LNCaP clone FGC (cell line): Measurements from ENCODE around the gene CRIP3.

Source experiments
- DNase-seq: peaks from one replicate; pipeline ENCODE4 v3.0.0-alpha.2; 2011; ENCODE audit warnings: low read depth
- H3K4me3 ChIP-seq: 2 replicates; pipeline ENCODE4 v1.5.1; 2011; ENCODE audit warnings: mild to moderate bottlenecking, low read depth, low read length, control low read depth
- CTCF ChIP-seq: IDR thresholded peaks from 2 replicates; pipeline ENCODE4 v1.5.1; 2012; ENCODE audit warnings: mild to moderate bottlenecking; ENCODE audit not compliant: control insufficient read depth, insufficient read depth; ENCODE audit errors: extremely low read depth

CRIP3 gene

GRCh38 chr6:43261198-43261597 lies 47.4 kb downstream of the CRIP3 start:
- DNase-seq, result no peak
- H3K4me3 ChIP-seq, result no peak overlapping the region
- no peak for TF ChIP-seq CTCF

GRCh38 chr6:43260791-43261190 lies 47.8 kb downstream of the CRIP3 start:
- H3K4me3 ChIP-seq, result no peak overlapping the region
- no peak for TF ChIP-seq CTCF
- DNase-seq, result no peak

- TF ChIP-seq CTCF, result no peak
- no peak overlapping the region for H3K4me3 ChIP-seq
- DNase-seq, result no peak
Observed at GRCh38 chr6:43258807-43259686, 49.6 kb downstream of the CRIP3 start.

- no peak overlapping the region for H3K4me3 ChIP-seq
- no peak for DNase-seq
- TF ChIP-seq CTCF, result no peak
Observed at GRCh38 chr6:43258180-43258579, 50.4 kb downstream of the CRIP3 start.

- TF ChIP-seq CTCF, result no peak
- no peak overlapping the region for H3K4me3 ChIP-seq
- DNase-seq, result no peak
Observed at GRCh38 chr6:43257367-43258145, 51.1 kb downstream of the CRIP3 start.

GRCh38 chr6:43256670-43257366 lies 51.8 kb downstream of the CRIP3 start:
- DNase-seq, result no peak
- H3K4me3 ChIP-seq, result no peak overlapping the region
- no peak for TF ChIP-seq CTCF
